ENCODE measurements around the gene NANOS1.

NANOS1 gene

DNA sequence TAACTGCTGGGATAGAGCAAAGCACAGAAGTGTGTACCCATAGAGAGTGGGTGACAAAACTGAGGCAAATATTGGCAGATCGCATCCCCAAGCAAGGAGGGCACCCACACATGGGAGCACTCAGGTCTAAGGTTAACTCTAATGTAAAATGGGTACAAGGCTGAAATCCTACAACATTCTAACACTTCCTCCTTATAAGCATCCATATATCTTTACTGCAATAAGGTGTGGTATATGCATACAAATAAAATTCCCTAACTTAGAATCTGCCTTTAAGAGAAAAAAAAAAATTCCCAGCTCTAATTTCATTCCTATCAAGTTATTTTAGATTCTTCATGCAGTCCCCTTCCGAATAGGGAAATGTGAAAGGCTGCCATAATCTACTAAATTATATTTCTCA is 32.4 kb downstream of the NANOS1 start:
- DNase-seq, result no peak

DNA sequence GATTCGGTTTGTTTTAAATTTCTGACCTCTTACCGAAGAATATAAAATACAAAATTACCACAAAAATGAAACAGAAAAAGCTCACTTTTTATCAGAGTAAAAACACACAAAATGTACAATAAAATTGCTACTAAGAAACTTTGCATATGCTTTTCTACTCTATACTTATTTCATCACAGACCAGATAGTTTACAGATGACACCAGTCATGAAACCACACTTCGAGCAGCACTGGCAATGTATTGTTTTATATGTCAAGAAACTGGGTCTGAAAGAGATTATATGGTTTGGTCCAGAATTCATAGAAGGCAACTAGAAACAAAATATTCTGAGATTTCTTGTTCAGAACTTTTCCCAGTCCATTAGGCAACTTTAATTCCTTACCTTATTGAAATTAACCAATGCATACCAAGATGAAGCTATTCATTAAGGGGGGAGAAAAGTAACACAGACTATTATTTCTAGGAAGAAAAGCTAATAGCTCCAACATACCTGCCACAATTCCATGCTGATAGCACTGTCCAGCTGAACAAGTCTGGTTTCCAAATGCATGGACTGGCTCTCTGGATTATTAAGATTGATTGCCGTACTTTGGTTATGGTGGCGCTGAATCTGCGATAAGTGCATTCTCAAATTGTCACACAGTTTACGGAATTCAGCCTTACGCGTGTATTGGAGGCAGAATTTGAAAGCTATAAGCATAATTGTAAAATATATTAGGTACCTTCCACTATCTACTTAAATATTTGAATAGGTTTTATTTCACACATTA is 41.1 kb downstream of the NANOS1 start:
- DNase-seq, result no peak

GRCh38 chr10:119073584-119073983 is 44.1 kb downstream of the NANOS1 start:
- no peak for DNase-seq

- DNase-seq, result no peak
Observed at GRCh38 chr10:119078422-119079179, 49.1 kb downstream of the NANOS1 start.

GRCh38 chr10:119079599-119080520 is 50.3 kb downstream of the NANOS1 start:
- DNase-seq, result peak; percentile 49

DNA sequence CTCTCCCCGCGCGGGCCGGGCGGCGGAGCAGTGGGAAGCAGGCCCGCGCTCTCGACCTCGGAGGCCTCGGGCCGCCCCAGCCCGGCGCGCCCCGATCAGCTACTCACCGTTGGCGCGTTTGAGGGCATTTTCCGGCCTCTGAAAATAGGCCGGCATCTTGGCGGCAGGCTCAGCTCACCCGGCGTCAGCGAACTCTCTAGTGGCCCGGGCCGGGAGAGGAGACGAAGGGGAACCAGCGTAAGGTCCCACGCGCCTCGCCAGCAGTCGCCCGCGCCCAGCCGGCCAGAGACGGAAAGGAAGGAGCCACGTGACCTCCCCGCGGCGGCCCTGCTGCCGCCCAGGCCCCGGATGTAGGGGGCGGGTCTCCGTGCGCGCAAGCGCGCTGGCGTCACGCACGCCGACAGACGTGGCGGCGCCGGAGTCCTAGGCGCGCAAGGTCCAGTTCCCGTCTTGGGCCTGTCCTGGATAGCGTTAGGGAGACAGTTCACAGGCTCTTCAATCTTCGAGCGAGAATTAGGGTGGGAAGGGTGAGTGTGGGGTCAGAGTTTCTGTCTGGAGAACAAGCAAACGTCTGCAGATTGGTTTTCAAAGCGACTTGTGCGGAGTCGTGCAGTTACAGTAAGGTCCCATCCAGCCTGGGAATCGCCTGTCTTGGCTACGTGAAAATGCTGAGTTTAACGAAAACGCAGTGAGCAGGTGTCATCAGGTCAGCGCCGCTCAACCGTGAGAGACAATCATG is 51.2 kb downstream of the NANOS1 start, which contains the start of gene EIF3A:
Gene EIF3A (minus strand): TSS at position 297 of the 739 bp plus-strand sequence. CDS start 141 bp downstream, at position 156.
- peak; percentile 95 for DNase-seq

All from midbrain (tissue), 1 donor.